Stimulated activated CD4-positive, alpha-beta T cell treated with anti-CD3 and anti-CD28 coated beads, Interleukin-15, amount 100 ng/mL, for 48 hours (primary cell): ENCODE data around the gene MAP1LC3B.

ENCODE experiments used
- DNase-seq, 2 donors: peaks; one replicate each; pipeline ENCODE4 v3.0.0-alpha.2; 2020; ENCODE audit warnings: low read depth in 2 of 2

Gene MAP1LC3B

DNA sequence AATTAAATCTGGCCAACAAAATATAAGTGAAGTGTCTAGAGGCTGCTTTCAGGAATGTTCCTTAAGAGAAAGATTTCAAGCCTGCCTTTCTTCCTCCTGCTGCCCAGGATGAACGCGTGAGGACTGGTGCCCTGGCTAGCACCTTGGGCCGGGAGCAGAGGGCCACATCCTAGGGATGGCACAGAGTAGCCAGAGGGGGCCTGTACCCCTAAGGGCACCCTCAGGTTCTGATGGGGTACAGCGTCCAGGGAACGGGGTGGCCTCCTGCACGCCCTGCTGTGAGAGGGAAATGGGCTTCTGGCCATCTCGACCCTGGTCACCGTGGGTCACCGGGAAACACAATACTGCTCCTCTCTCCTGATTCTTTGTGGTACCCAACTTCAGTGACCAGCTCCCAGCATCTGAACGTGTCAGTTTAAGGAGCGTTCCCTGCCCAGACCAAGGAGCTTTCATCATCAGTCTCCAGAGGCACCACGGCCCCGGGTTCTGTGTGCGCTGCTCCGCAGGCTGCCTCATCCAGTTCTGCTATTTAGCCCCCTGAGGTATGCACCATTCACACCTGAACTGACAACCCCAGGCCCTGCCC is 40.3 kb downstream of the MAP1LC3B start:
- DNase-seq = no peak

DNA sequence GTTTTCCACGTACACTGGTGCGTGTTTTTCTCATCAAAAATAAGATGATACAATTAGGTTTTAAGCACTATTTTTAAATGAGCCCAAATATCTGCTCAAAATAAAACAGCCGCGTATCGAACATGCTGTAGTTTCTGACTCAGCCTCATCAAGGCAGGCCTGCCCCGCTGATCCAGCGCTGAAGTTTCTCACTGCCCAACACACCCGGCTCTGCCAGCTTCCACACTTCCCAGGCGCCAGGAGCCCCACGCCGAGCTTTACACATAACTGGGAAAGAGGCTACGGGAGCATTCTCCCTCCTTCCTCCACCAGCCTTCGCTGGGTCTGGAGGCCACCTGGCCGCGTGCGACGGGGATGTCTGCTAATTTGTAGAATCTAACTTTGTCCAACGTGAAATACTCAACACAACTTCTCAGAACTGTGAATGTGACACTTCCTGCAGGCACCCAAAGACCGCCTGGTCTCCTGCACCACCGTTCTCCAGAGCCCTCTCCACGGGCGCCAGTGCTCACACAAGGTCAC is 42.1 kb downstream of the MAP1LC3B start:
- no peak for DNase-seq

DNA sequence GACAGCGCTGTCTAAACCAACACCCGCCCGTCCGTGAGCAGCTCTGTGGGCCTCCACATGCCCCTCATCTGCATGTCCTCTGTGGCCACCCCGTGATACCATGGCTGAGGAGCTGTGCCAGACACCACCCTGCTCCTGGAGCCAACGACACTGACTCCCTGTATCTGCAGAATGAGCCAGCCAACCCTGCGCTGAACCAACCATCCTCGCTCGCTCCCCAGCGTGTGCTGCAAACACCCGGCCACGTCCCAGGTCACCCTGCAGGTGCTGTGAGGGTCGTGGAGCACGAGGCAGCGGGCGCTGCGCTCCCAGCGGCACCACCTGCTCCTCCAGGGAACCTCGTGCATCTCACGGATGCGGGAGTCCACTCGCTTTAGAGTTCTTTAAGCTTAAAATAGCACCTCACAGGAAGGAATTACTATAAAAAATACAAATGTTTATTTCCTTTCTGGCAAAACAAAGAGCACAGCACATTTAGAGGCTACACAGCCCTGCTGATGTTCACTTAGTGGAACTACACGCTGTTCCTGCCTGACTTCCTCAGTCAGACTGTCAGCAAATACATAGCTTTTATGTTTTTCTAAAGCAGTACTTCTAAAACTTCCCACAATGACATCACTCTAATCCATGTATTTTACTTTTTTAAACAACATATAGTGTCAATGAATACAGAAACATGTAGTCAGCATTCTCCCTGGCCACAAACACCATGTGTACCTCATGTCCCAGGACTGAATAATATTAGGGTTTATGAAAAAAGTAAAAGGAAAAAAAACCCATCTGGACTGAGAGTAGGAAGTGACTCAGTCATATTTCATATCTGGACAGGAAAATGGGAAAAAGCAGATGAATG is 43.5 kb downstream of the MAP1LC3B start:
- DNase-seq = no peak

DNA sequence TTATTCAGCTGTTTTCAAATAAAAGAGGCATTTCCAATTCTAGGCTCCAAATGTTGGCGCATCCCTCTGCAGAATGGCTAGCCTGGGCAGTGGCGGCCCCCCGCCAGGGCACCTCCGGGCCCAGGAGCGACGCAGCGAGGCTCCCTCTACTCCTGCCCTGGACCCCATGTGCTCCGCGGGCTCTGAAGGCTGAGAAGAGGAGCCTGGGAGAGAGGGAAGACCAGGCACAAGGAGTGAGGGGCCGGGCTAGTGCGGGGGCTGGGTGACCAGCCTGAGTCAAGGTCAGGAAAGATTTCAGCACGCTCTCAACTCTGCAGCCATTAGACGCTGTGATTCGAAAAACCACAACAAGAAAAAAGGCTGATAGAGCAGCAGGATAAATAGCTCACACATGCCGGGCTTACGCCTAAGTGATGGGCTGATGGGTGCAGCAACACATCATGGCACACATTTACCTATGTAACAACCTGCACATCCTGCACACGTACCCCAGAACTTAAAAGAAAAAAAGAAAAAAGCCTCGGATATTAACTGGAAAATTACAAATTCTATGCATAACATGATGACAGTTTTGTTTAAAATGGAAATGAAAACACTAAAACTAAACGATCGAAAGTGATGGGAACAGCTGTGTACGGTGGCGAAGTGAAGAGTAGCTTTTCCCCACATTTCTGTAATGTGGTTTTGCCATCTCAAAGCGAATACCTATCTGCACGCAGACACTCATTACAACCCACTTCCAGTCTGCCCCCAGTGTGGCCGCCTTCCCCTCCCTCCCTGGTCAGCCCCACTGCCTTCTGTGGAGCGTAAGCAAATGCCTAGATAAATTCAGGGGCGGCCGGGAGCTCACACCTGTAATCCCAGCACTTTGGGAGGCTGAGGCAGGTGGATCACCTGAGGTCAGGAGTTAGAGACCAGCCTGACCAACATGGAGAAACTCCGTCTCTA is 44.4 kb downstream of the MAP1LC3B start:
- DNase-seq = peak; percentile 26 to 32

DNA sequence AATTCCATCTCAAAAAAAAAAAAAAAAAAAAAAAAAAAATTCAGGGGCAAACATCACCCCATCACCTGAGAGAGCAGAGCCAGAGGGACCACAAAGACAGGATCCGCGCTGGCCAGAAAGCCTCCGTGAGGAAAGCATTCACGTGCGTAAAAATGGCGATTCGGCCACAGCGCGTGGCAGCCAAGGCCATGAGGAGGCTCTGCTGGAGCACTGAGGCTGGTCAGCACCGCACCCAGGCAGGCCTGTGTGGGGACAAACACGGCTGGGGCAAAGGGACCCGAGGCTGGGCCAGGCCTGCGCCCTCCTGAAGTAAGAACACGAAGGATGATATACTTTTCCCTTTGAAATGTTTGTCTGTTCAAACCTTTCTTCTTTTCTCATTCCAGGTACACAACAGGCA is 45.2 kb downstream of the MAP1LC3B start:
- no peak for DNase-seq

DNA sequence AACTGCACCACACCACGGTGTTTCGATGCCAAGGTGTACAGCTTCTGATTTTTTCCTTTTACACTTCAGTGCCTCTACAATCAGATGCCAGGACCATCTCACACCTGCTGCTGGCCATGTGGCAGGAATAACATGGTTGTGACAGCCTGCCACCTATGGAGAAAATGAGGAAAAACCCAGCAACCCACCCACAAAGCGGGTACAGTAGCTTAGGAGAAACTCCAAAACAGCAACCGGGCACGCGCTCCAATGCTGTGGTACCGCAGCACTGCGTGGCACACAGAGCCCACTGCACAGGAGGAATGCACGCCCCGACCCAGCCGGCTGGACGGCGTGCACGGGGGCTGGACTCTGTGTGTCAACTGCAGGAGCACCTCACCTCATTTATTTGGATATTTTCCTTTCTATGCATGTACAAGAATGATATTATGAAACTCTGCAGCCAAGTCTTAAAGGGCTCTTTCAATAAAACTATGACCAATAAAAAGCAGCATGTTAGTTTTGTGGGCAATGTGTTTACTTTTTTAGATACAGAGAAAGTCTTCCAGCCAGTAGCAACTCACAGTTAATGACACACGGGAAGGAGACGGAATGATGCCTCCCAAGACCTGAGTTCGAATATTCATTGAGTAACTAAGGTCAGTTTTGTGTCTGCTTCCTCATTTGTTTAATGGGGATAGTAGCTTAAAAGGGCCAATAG is 45.9 kb downstream of the MAP1LC3B start:
- DNase-seq = no peak

DNA sequence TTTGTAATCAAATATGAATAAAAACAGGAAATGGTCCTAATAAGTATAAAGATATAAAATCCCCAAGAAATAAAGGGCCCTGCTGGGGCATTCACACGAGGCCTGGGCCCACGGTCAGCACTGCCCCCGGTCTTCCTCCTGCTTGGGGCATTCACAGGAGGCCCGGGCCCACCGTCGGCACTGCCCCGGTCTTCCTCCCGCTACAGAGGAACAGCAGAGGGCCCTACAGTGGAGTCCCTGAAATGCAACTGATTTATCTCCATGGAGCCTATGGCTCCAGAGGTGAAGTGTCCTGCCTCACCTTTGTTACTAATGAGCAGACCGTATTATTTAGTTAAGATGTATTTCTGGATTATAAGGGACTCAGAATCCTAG is 46.5 kb downstream of the MAP1LC3B start:
- no peak for DNase-seq

DNA sequence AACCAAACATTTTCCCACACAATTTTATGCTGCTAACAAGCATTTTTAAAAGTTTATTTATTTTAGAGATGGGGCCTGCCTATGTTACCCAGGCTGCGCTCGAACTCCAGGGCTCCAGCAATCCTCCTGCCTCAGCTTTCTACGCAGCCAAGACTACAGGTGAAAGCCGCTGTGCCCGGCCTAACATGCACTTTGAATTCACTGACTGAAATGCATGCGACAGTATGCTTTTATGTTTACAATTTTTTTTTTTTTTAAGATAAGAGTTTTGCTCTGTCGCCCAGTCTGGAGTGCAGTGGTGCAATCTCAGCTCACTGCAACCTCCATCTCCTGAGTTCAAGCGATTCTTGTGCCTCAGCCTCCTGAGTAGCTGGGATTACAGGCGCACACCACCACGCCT is 47.8 kb downstream of the MAP1LC3B start:
- DNase-seq = no peak

DNA sequence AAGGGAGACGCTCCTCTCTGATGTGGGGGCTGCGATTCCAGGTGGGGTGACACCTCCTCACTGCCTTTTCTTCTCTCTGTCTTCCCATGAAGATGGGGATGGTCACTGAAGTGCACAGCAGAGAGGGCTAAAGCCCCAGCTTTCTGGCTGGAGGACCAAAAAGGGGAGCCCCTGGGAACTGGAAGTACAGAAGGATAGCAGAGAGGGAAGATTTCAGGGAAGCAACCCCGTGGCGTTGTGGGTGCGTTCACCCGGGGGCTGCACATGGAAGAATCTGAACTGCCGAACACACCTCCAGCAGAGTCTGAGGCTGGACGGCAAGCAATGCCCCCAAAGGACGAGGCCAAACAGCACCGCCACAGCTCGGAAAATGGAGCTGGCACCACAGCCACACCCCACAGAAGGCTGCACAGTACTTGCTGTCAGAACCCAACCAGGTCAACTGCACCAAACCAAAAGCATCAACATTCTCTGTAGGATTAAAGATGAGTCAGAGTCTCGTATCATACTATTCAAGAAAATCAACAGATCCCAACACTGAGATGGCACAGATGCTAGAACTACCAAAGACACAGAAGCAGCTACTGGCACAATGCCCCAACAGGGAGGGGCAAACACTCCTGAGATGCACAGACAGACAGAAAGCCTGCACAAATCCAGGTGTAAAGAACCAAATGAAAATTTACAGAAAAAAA is 49.9 kb downstream of the MAP1LC3B start:
- no peak for DNase-seq

DNA sequence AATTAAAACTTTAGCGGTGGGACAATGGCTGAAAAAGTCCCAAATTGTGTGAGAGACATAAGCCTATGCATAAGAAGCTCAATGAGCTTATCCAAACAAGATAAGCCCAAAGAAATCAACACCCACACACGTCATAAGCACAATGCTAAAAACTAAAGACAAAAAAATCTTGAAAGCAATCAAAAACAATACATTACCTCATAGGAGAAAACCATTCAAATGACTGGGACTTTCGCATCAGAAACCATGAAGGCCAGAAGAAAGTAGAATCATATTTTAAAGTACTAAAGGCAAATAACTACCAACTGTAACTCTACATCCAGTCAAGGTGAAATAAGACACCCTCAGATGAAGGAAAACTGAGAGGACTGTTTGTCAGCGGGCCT is 50.4 kb downstream of the MAP1LC3B start:
- DNase-seq = no peak

DNA sequence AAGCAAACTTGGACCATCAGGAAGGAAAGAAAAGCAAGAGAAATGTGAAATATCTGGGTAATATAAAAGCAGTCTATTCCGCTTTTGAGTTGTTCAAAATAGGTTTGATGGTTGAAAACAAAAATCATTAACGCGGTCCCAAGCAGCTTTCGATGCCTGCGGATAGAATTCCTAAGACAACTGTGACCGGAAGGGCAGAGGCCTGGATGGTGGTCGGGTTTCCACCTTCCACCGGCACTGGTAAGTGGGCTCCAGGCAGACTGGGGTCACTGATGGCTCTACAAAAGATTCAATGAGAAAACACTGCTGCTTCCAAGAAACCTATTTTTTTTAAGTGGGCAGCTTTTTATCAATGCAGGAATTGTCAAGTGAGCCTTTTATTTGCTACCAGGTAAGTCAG is 50.9 kb downstream of the MAP1LC3B start:
- DNase-seq = no peak

DNA sequence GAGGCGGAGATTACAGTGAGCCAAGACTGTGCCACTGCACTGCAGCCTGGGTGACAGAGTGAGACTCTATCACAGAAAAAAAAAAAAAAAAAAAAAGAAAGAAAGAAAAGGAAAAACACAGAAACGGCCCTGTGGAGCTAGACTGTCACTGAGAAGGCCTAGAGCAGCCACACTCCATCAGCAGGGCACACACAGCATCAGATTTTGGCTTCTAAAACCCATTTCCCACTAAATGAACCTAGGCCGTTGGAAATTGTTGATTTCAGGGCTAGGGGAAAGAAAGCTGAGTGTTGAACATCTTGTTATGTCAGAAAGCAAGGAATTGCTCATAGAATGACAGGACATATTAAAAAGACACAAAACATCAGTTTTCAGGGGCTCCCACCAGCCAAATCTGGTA is 51.8 kb downstream of the MAP1LC3B start:
- DNase-seq = no peak

DNA sequence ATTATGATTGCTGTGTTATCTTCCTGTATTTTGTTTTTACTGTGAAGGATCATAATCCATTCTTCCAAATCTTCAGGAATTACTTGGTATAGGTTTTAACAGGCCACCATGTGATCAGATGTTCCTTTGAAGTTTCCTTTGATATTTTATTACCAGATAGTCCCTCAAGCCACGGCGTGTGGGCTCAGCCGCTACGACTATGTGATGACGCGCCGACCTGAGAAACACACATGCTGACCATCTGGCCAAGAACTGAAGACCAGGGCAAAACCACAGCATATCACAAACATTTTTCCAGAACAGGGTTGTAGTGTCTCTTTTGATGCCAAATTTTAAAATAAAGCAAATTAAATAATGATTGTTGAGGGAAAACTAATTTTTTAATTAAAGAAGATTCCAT is 53.4 kb downstream of the MAP1LC3B start:
- no peak for DNase-seq

DNA sequence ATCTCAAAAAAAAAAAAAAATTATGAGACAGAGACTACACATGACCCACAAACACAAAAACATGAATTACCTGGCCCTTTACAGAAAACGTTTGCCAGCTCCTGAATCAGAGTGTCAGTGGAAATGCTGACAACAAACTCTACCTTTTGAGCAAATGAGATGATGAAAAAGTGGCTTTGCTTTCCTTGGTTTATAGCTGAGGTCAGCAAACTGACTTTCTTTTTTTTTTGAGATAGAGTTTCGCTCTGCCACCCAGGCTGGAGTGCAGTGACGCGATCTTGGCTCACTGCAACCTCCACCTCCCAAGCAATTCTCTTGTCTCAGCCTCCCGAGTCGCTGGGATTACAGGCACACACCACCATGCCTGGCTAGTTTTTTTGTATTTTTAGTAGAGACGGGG is 54.3 kb downstream of the MAP1LC3B start:
- no peak for DNase-seq

DNA sequence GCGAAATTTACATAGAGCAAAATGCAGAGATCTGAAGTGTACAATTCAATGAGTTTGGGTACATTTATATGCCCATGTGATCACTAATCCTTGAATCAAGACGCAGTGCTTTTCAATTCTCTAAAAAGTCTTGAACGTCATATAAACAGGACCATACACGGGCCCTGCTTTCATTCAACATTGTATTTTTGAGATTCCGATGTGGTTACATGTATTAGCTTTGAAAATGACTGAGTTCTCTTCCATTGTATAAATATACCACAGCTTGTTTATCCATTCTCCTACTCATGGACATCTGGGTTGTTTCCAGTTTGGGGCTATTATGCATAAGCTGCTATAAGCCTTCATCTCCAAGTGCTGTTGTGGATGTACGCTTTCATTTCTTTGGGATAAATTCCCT is 55.2 kb downstream of the MAP1LC3B start:
- no peak for DNase-seq

DNA sequence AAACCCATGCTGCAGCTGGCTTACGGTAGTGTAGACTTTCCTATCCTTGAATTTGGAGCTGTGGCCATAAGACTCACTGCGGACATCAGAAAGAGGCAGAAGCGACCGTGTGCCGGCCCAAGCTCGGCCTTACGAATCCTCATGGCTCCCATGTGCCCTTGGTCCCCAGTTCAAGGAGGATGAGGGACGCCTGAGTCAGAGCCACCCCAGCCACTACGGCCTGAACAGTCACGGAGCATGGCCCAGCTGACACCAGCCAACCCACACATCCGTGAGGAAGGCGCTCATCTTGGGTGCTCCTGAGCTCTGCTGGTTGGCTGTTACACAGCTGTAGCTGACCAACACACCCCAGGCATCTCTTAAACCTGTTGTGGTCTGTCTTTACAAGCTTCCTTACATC is 56.7 kb downstream of the MAP1LC3B start:
- DNase-seq = no peak

DNA sequence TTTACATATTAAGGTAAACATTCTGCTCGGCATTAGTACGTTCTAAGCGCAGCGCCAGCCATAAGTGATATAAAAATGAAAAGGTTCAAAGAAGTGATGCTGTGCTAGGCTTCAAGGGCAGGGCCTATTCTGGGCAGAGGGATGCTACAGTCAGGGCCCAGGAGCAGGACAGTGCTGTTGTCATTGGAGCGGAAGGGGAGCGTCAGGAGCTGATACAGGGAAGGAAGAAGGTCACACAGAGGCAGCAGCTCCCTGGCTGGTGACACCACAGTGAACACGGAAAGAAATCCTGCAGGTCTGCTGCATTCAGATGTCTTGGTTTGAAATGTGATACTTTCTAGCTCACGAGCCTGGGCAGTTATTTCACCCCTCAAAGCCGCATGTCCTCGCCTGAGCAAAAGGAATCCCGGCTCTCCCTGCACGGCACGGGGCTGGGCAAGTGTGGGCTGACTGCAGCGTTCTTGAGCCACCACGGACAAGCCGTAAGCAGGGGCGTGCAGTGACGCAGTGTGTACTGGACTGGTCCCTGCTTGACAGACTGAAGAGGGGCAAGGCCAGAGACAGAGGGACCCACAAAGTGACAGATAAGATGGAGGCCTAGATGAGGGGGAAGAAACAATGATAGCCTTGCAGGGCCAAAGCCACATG is 59.6 kb downstream of the MAP1LC3B start:
- no peak for DNase-seq

DNA sequence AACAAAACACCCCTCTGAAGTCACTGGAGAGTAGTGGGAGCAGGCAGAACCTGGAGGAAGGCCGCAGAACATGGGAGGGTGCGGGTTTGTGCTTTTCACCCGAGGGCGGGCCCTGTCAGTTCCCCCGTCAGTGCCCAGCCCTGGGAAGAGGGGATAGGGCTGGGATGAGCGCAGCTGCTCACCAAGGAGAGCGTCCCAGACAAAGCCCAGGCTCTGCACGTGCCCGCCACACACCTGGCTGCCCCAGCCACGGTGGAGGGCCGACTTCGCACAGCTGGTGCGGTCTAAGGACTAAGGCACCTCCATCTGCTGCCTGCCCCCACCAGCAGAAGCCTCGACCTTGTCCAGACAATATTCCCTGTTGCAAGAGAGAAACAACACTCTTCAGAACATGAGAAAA is 61.2 kb downstream of the MAP1LC3B start:
- no peak for DNase-seq
